ENCODE results near the gene XRCC6. TPM values are rescaled to one million over a fixed set of nuclear protein-coding genes. Genes with fewer than 3 reads are reported as not detected.
"Not testable (repeated sequence)": the region's sequence is repeated elsewhere in the genome, so short reads cannot be mapped to it uniquely, and the experiment has no call there.

XRCC6 gene
- polyA plus RNA-seq, 4 donors: 138 to 248 (median 166) TPM

DNA sequence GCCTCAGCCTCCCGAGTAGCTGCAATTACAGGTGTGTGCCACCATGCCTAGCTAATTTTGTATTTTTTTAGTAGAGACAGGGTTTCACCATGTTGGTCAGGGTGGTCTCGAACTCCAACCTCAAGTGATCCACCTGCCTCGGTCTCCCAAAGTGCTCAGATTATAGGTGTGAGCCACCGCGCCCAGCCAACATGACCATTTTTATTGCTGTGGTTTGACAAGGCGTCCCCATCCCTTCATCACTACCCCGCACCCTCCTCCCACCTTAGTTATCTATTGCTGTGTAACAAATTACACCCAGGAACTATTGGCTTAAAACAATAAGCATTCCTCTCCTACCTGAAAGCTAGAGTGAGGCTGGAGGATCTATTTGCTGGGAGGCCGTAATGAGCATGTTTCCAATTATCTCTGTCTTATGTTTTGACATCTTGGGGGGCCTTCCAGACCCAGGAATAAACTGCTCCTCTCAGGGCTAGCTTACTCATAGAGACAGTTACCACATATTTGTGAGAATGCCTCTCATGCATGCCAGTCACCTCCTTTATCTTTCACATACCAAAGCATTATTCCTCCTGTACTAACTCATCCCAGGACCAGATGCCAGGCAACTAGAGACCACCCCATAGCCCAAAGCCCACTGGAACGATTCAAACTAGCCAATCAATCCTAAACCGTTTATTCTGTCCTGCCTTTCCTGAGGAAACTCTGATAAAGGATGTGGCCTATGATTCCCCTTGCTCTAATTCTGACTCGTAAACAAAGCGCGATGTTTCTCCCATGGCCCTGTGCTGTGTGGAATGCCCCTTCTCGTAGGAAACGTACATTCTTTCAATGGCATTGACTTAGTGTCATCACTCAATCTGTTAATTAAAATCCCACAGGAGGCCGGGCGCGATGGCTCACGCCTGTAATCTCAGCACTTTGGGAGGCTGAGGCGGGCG lies 48.1 kb downstream of the XRCC6 start:
- 85 to 92% (median 87%) methylated on average over 21 of the region's 21 CpGs for WGBS, 3 donors
- no peak overlapping the region for H3K4me3 ChIP-seq (ENCODE audit: low read depth in 1 of 3, low read length in 3 of 3)
- H3K27ac ChIP-seq (ENCODE audit: low read depth in 1 of 3, low read length in 2 of 3): no peak overlapping the region
- FAIRE-seq (no peak), DNase-seq (no peak)
- no peaks in the 10 kb centered on the region for H3K9me3 ChIP-seq (ENCODE audit: control insufficient read depth in 2 of 2, insufficient read depth in 1 of 2, low read depth in 1 of 2, low read length in 1 of 2)
- H3K4me1 ChIP-seq (ENCODE audit: control insufficient read depth in 3 of 3, insufficient read depth in 2 of 3, low read depth in 1 of 3, low read length in 2 of 3): no peaks in the 10 kb centered on the region
- H3K36me3 ChIP-seq (ENCODE audit: control insufficient read depth in 3 of 3, insufficient read depth in 2 of 3, low read depth in 1 of 3, low read length in 3 of 3): peaks cover 4 to 35% (median 8%) of the 10 kb centered on the region in 3 donors
- H3K27me3 ChIP-seq (ENCODE audit: control insufficient read depth in 3 of 3, insufficient read depth in 3 of 3, low read length in 3 of 3): no peaks in the 10 kb centered on the region

DNA sequence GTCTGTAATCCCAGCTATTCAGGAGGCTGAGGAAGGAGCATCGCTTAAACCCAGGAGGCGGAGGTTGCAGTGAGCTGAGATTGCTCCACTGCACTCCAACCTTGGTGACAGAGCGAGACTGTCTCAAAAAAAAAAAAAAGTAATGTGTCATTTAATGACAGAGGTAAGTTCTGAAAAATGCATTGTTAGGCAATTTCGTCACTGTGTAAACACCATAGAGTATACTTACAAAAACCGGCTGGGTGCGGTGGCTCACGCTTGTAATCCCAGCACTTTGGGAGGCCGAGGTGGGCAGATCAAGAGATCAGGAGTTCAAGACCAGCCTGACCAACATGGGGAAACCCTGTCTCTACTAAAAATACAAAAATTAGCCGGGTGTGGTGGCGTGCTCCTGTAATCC lies 51.0 kb downstream of the XRCC6 start:
- H3K9me3 ChIP-seq (ENCODE audit: control insufficient read depth in 2 of 2, insufficient read depth in 1 of 2, low read depth in 1 of 2, low read length in 1 of 2); FAIRE-seq; H3K27ac ChIP-seq (ENCODE audit: low read depth in 1 of 3, low read length in 2 of 3); H3K4me3 ChIP-seq (ENCODE audit: low read depth in 1 of 3, low read length in 3 of 3); DNase-seq; H3K27me3 ChIP-seq (ENCODE audit: control insufficient read depth in 3 of 3, insufficient read depth in 3 of 3, low read length in 3 of 3); H3K4me1 ChIP-seq (ENCODE audit: control insufficient read depth in 3 of 3, insufficient read depth in 2 of 3, low read depth in 1 of 3, low read length in 2 of 3): not testable (repeated sequence)
- 83 to 88% (median 87%) methylated on average over 10 of the region's 10 CpGs for WGBS, 3 donors
- peaks cover 6 to 42% (median 8%) of the 10 kb centered on the region in 3 donors for H3K36me3 ChIP-seq (ENCODE audit: control insufficient read depth in 3 of 3, insufficient read depth in 2 of 3, low read depth in 1 of 3, low read length in 3 of 3)

DNA sequence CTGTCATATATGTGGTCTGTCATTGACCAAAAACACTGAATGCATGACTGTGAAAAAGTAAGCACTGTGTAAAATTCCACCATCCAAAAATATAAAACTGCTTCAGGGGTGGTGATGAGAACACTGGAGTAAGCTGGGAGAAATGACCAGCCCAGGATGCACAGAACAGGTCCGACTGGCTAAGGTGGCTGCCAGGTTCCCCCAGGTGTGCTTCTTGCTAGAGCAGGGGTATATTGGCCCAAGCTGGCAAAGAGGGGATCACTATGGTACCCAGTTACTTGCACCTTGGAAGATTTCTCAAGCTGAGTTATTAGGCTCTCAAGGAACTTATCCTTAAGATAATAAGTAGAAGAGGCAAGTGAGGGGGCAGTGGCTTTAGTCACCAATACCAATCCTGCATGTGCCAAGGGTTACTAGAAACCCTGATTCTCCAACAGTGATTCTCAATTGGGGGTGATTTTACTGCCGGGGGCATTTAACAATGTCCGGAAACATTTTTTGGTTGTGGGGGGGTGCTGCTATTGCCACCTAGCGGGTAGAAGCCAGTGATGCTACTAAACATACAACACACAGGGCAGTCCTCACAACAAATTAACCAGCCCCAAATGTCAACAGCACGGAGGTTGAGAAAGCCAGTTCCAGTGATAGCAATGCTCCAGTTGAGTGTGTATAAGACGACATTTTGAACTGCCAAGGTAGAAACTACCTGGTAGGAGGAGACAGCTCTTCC lies 51.9 kb downstream of the XRCC6 start:
- no peak for DNase-seq
- Histone ChIP-seq H3K4me3 (ENCODE audit: low read depth in 1 of 3, low read length in 3 of 3) (no peak overlapping the region), H3K9me3 (ENCODE audit: control insufficient read depth in 2 of 2, insufficient read depth in 1 of 2, low read depth in 1 of 2, low read length in 1 of 2) (no peaks in the 10 kb centered on the region), H3K4me1 (ENCODE audit: control insufficient read depth in 3 of 3, insufficient read depth in 2 of 3, low read depth in 1 of 3, low read length in 2 of 3) (no peaks in the 10 kb centered on the region), H3K36me3 (ENCODE audit: control insufficient read depth in 3 of 3, insufficient read depth in 2 of 3, low read depth in 1 of 3, low read length in 3 of 3) (peaks cover 6 to 44% (median 8%) of the 10 kb centered on the region in 3 donors), H3K27ac (ENCODE audit: low read depth in 1 of 3, low read length in 2 of 3) (no peak overlapping the region), H3K27me3 (ENCODE audit: control insufficient read depth in 3 of 3, insufficient read depth in 3 of 3, low read length in 3 of 3) (no peaks in the 10 kb centered on the region)
- 71 to 77% (median 74%) methylated on average over 6 of the region's 6 CpGs for WGBS, 3 donors
- no peak for FAIRE-seq

DNA sequence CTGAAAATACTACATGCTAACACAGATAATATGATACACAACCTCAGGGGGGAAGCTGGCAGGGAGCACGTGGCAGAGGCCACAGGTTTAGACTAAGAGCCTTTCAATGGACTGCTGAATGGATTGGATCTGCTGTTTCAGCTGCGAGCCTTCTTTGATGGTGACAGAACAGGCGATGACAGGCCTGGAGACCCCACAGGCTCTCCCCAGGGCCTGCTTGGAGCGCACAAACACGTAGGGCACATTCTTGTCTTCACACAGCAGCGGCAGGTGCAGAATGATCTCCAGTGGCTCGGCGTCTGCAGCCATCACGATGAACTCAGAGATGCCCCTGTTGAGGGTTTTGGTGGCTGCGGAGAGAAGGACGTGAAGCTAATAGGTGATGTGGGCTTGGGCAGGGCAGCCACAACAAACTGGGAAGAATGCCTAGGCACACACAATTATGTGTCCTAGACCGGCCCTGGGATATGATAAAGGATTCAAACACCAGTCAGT lies 53.8 kb downstream of the XRCC6 start:
- WGBS, 3 donors: 86 to 92% (median 90%) methylated on average over 12 of the region's 12 CpGs
- FAIRE-seq: no peak

DNA sequence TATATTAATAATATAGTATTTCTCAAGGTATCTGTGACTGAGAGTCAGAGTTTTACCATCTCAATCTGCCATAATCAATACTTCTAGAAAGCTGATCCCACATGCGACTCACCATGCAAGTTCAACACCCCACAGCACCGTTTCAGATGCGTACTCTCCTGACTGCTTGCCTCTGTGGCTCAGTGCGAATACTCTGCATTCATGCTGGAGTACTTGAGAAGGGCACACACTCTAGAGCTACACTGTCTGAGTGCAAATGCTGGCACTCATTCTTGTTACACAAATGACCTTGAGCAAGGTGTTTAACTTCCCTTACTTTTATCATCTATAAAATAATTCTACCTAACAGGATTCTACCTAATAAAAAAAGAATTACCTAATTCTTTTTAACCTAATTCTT lies 55.0 kb downstream of the XRCC6 start:
- Histone ChIP-seq H3K4me3 (ENCODE audit: low read depth in 1 of 3, low read length in 3 of 3) (no peak overlapping the region), H3K27ac (ENCODE audit: low read depth in 1 of 3, low read length in 2 of 3) (no peak overlapping the region), H3K36me3 (ENCODE audit: control insufficient read depth in 3 of 3, insufficient read depth in 2 of 3, low read depth in 1 of 3, low read length in 3 of 3) (peaks cover 13 to 56% (median 14%) of the 10 kb centered on the region in 3 donors), H3K27me3 (ENCODE audit: control insufficient read depth in 3 of 3, insufficient read depth in 3 of 3, low read length in 3 of 3) (no peaks in the 10 kb centered on the region), H3K9me3 (ENCODE audit: control insufficient read depth in 2 of 2, insufficient read depth in 1 of 2, low read depth in 1 of 2, low read length in 1 of 2) (no peaks in the 10 kb centered on the region), H3K4me1 (ENCODE audit: control insufficient read depth in 3 of 3, insufficient read depth in 2 of 3, low read depth in 1 of 3, low read length in 2 of 3) (no peaks in the 10 kb centered on the region)
- DNase-seq (no peak), FAIRE-seq (no peak)
- 91 to 94% (median 92%) methylated on average over 4 of the region's 4 CpGs for WGBS, 3 donors

More for the DNA sequence above, 53.8 kb downstream of the XRCC6 start:
- H3K4me3 ChIP-seq (ENCODE audit: low read depth in 1 of 3, low read length in 3 of 3): no peak overlapping the region
- no peaks in the 10 kb centered on the region for H3K9me3 ChIP-seq (ENCODE audit: control insufficient read depth in 2 of 2, insufficient read depth in 1 of 2, low read depth in 1 of 2, low read length in 1 of 2)
- H3K27me3 ChIP-seq (ENCODE audit: control insufficient read depth in 3 of 3, insufficient read depth in 3 of 3, low read length in 3 of 3): no peaks in the 10 kb centered on the region
- DNase-seq: no peak
- H3K27ac ChIP-seq (ENCODE audit: low read depth in 1 of 3, low read length in 2 of 3): no peak overlapping the region
- H3K36me3 ChIP-seq (ENCODE audit: control insufficient read depth in 3 of 3, insufficient read depth in 2 of 3, low read depth in 1 of 3, low read length in 3 of 3): peaks cover 10 to 52% (median 13%) of the 10 kb centered on the region in 3 donors
- no peaks in the 10 kb centered on the region for H3K4me1 ChIP-seq (ENCODE audit: control insufficient read depth in 3 of 3, insufficient read depth in 2 of 3, low read depth in 1 of 3, low read length in 2 of 3)

DNA sequence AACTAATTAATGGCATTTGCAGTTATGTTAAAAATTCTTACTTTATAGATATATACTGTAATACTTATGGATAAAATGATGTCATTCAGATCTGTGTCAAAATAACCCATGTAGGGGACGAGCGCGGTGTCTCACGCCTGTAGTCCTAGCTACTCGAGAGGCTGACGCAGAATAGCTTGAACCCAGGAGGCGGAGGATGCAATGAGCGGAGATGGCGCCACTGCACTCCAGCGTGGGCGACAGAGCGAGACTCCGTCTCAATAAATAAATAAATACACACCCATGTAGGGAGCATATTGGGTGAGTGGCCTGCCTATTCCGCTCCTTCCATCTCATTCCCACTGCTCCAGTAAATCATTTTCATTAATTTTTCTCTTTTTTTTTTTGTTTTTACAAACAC lies 60.5 kb downstream of the XRCC6 start:
- no peaks in the 10 kb centered on the region for H3K9me3 ChIP-seq (ENCODE audit: control insufficient read depth in 2 of 2, insufficient read depth in 1 of 2, low read depth in 1 of 2, low read length in 1 of 2)
- H3K4me3 ChIP-seq (ENCODE audit: low read depth in 1 of 3, low read length in 3 of 3): peak overlapping the region; percentile 55 to 66 (median 60)
- peaks cover 0 to 4% (median 0%) of the 10 kb centered on the region in 3 donors for H3K4me1 ChIP-seq (ENCODE audit: control insufficient read depth in 3 of 3, insufficient read depth in 2 of 3, low read depth in 1 of 3, low read length in 2 of 3)
- FAIRE-seq: no peak
- peak overlapping the region in 2 of 3 donors; percentile 59 to 88 for H3K27ac ChIP-seq (ENCODE audit: low read depth in 1 of 3, low read length in 2 of 3)
- WGBS, 3 donors: 43 to 65% (median 44%) methylated on average over 14 of the region's 14 CpGs
- peaks cover 6 to 25% (median 7%) of the 10 kb centered on the region in 3 donors for H3K36me3 ChIP-seq (ENCODE audit: control insufficient read depth in 3 of 3, insufficient read depth in 2 of 3, low read depth in 1 of 3, low read length in 3 of 3)
- no peaks in the 10 kb centered on the region for H3K27me3 ChIP-seq (ENCODE audit: control insufficient read depth in 3 of 3, insufficient read depth in 3 of 3, low read length in 3 of 3)
- DNase-seq: peak; percentile 18 to 19

DNA sequence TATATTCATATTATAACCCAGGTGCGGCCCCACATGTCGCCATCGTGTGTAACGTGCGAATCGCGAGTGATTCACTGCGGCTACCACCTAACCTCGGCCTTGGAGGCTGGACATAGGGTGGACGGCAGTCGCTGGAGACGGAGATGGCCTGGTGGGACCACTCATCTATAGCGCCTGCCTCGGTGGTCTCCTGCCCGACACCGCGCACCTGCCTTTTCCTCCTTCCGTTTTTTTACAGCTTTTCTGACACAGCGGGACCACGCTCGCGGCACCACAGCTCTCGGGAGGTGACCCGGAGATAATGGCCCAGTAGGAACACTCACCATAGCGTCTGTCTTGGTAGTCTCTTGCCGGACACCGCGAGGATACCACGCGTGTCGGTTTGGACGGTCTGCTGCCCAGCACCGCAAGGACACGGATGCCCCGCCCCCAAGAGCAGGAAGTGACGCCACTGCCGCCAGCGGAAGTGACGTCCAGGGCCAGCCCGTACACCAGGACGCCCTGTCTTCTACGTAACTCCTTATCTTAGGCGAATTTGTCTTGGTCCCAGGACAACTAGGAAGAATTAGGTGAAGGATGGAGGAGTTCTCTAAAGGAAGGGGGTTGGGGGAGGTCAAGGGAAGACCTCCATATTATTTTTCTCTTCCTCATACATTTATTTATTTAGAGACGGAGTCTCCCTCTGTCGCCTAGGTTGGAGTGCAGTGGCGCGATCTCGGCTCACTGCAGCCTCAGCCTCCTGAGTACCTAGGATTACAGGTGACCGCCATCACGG lies 61.1 kb downstream of the XRCC6 start:
- FAIRE-seq (no peak), DNase-seq (peak; percentile 81 to 93)
- Histone ChIP-seq H3K4me1 (ENCODE audit: control insufficient read depth in 3 of 3, insufficient read depth in 2 of 3, low read depth in 1 of 3, low read length in 2 of 3) (peaks cover 0 to 4% (median 0%) of the 10 kb centered on the region in 3 donors), H3K4me3 (ENCODE audit: low read depth in 1 of 3, low read length in 3 of 3) (peak overlapping the region; percentile 55 to 66 (median 60)), H3K27me3 (ENCODE audit: control insufficient read depth in 3 of 3, insufficient read depth in 3 of 3, low read length in 3 of 3) (no peaks in the 10 kb centered on the region), H3K9me3 (ENCODE audit: control insufficient read depth in 2 of 2, insufficient read depth in 1 of 2, low read depth in 1 of 2, low read length in 1 of 2) (no peaks in the 10 kb centered on the region), H3K36me3 (ENCODE audit: control insufficient read depth in 3 of 3, insufficient read depth in 2 of 3, low read depth in 1 of 3, low read length in 3 of 3) (peaks cover 6 to 23% (median 7%) of the 10 kb centered on the region in 3 donors), H3K27ac (ENCODE audit: low read depth in 1 of 3, low read length in 2 of 3) (peak overlapping the region; percentile 45 to 88 (median 59))
- WGBS, 3 donors: 40 to 47% (median 42%) methylated on average over 50 of the region's 50 CpGs

Data from small intestine (tissue), 7 donors.